Panc1 (cell line): ENCODE data around the gene AMOTL1. TPM values are rescaled to one million over a fixed set of nuclear protein-coding genes. Genes with fewer than 3 reads are reported as not detected.

ENCODE experiments used
- ATAC-seq: fragments of 200-7000 bp; cut with Tn5 transposase; 2 replicates; pipeline ENCODE4 v1.9.1; 2020; ENCODE audit warnings: mild to moderate bottlenecking, moderate library complexity
- BruUV-seq: library from RNA; stranded (reverse); fragments of 400-500 nt; replicated peaks from 2 replicates; lab custom pipeline; 2021; lab: Mats Ljungman, UMichigan
- CTCF ChIA-PET: fragments of 300-600 bp; sonication (Branson Sonifier 250); formaldehyde crosslinking; loops from one replicate; lab custom pipeline; 2022; ENCODE audit warnings: antibody characterized with exemption; lab: Charles Lee
- POLR2A ChIA-PET: fragments of 300-600 bp; sonication (Branson Sonifier 250); formaldehyde crosslinking; loops from one replicate; lab custom pipeline; 2022; ENCODE audit warnings: antibody characterized with exemption; lab: Charles Lee
- DNase-seq: peaks from one replicate; pipeline ENCODE4 v3.0.0-alpha.2; 2010; ENCODE audit warnings: low read depth, low spot score
- H3K27ac ChIP-seq: 2 replicates; pipeline ENCODE4 v1.5.1; 2011; ENCODE audit warnings: mild to moderate bottlenecking, low read length, inconsistent platforms
- H3K27me3 ChIP-seq: fragments of 200-500 bp; sonication (Bioruptor generic); 2 replicates; pipeline ENCODE4 v1.6.0; 2014; ENCODE audit warnings: low read length, inconsistent platforms; ENCODE audit not compliant: control insufficient read depth, insufficient read depth
- H3K36me3 ChIP-seq: fragments of 200-500 bp; sonication (Bioruptor generic); 2 replicates; pipeline ENCODE4 v1.5.1; 2014; ENCODE audit warnings: inconsistent platforms, mild to moderate bottlenecking, low read length, moderate library complexity; ENCODE audit not compliant: control insufficient read depth, insufficient read depth
- H3K4me1 ChIP-seq: 2 replicates; pipeline ENCODE4 v1.5.1; 2011; ENCODE audit warnings: inconsistent platforms, mild to moderate bottlenecking, low read length, moderate library complexity; ENCODE audit not compliant: control insufficient read depth, insufficient read depth
- H3K4me3 ChIP-seq, 2 experiments: 2 replicates each; pipeline ENCODE4 v1.5.1; 2011 to 2012; ENCODE audit warnings: low read depth in 2 of 2, low read length in 2 of 2, mild to moderate bottlenecking in 2 of 2, inconsistent platforms in 1 of 2, moderate library complexity in 1 of 2
- H3K9me3 ChIP-seq: fragments of 200-500 bp; sonication (Bioruptor generic); 2 replicates; pipeline ENCODE4 v1.5.1; 2014; ENCODE audit warnings: low read depth, mild to moderate bottlenecking, inconsistent platforms, low read length, moderate library complexity; ENCODE audit not compliant: control insufficient read depth, insufficient read depth
- POLR2AphosphoS5 ChIP-seq: IDR thresholded peaks from 2 replicates; pipeline ENCODE4 v1.6.1; 2012; ENCODE audit warnings: mild to moderate bottlenecking, low read depth, low read length, moderate library complexity
- SIN3A ChIP-seq: IDR thresholded peaks from 2 replicates; pipeline ENCODE4 v1.6.1; 2012; ENCODE audit warnings: low read depth, mild to moderate bottlenecking, low read length, moderate library complexity, borderline replicate concordance; ENCODE audit not compliant: insufficient read depth
- TCF7L2 ChIP-seq: IDR thresholded peaks from 2 replicates; pipeline ENCODE4 v1.6.1; 2011; ENCODE audit warnings: mild to moderate bottlenecking, low read depth, low read length, inconsistent platforms
- in situ Hi-C: cut with HindIII; loops from 2 replicates; pipeline ENCODE4 v1.10.0; 2016; ENCODE audit warnings: low sequenced_read_pairs, low pct_unique_long_range_greater_than_20kb
- intact Hi-C: fragments of 100-400 bp; cut with micrococcal nuclease; formaldehyde crosslinking; loops from one replicate; pipeline ENCODE4 v1.10.0; 2022; ENCODE audit not compliant: unreplicated experiment
- total RNA-seq: library from RNA; stranded (reverse); gene quantifications from one replicate; pipeline ENCODE4 v1.2.1, GENCODE V29; 2021; ENCODE audit not compliant: unreplicated experiment
- TF ChIP-seq, protein P1 (sequence below), 2 experiments: IDR thresholded peaks; 2 replicates each; pipeline ENCODE4 v1.6.1; 2011 to 2012; ENCODE audit warnings: low read depth in 2 of 2, control low read depth in 1 of 2, low read length in 1 of 2, mild to moderate bottlenecking in 1 of 2, moderate library complexity in 1 of 2; ENCODE audit not compliant: insufficient read depth in 1 of 2
- TF ChIP-seq, protein P2 (sequence below): fragments of 450-650 bp; IDR thresholded peaks from 2 replicates; pipeline ENCODE4 v1.5.1; 2017; ENCODE audit warnings: mild to moderate bottlenecking

The AMOTL1 gene
- total RNA-seq, 1 experiment from 2014 or later: 16.0 TPM

DNA sequence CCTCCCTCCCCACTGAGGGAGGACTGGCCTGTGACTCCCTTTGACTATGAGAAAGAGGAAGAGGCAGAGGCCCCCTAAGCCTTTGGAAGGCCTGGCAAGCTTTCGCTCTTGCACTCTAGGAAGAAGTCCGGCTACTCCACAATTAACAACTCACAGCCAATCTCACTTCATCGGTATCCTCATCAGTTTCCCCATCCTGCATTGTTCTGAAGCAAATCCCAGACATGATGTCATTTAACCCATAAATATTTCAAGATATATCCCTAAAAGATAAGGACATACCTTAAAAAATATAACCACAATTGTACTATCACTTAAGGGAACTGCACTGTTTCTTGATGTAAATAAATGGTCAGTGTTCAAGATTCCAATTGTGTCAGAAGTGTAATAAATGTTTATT lies 142.1 kb downstream of the AMOTL1 start:
- no TSS peak for BruUV-seq
- CTCF ChIA-PET: interaction anchor here (0.5 kb wide), 1 partner anchor 12 kb away, joined by 3 read pairs; no protein-coding TSS in a partner anchor
- no peak for DNase-seq
- ATAC-seq: no peak
- no peak overlapping the region for H3K27ac ChIP-seq
- in situ Hi-C loops: no loop called here
- H3K36me3 ChIP-seq: no peaks in the 10 kb centered on the region
- H3K4me1 ChIP-seq: no peaks in the 10 kb centered on the region
- intact Hi-C loops: no loop called here
- H3K27me3 ChIP-seq: no peaks in the 10 kb centered on the region
- no peak overlapping the region for H3K4me3 ChIP-seq
- POLR2A ChIA-PET: no interaction called here
- TF ChIP-seq TCF7L2 (no peak), SIN3A (no peak), POLR2AphosphoS5 (no peak)
- TF ChIP-seq, protein P1, sequence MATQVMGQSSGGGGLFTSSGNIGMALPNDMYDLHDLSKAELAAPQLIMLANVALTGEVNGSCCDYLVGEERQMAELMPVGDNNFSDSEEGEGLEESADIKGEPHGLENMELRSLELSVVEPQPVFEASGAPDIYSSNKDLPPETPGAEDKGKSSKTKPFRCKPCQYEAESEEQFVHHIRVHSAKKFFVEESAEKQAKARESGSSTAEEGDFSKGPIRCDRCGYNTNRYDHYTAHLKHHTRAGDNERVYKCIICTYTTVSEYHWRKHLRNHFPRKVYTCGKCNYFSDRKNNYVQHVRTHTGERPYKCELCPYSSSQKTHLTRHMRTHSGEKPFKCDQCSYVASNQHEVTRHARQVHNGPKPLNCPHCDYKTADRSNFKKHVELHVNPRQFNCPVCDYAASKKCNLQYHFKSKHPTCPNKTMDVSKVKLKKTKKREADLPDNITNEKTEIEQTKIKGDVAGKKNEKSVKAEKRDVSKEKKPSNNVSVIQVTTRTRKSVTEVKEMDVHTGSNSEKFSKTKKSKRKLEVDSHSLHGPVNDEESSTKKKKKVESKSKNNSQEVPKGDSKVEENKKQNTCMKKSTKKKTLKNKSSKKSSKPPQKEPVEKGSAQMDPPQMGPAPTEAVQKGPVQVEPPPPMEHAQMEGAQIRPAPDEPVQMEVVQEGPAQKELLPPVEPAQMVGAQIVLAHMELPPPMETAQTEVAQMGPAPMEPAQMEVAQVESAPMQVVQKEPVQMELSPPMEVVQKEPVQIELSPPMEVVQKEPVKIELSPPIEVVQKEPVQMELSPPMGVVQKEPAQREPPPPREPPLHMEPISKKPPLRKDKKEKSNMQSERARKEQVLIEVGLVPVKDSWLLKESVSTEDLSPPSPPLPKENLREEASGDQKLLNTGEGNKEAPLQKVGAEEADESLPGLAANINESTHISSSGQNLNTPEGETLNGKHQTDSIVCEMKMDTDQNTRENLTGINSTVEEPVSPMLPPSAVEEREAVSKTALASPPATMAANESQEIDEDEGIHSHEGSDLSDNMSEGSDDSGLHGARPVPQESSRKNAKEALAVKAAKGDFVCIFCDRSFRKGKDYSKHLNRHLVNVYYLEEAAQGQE (IDR thresholded peaks at IDR 0.05; ENCODE audit: insufficient read depth in 1 of 2, low read depth in 2 of 2, low read length in 1 of 2): no peak
- TF ChIP-seq, protein P2, sequence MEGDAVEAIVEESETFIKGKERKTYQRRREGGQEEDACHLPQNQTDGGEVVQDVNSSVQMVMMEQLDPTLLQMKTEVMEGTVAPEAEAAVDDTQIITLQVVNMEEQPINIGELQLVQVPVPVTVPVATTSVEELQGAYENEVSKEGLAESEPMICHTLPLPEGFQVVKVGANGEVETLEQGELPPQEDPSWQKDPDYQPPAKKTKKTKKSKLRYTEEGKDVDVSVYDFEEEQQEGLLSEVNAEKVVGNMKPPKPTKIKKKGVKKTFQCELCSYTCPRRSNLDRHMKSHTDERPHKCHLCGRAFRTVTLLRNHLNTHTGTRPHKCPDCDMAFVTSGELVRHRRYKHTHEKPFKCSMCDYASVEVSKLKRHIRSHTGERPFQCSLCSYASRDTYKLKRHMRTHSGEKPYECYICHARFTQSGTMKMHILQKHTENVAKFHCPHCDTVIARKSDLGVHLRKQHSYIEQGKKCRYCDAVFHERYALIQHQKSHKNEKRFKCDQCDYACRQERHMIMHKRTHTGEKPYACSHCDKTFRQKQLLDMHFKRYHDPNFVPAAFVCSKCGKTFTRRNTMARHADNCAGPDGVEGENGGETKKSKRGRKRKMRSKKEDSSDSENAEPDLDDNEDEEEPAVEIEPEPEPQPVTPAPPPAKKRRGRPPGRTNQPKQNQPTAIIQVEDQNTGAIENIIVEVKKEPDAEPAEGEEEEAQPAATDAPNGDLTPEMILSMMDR: no peak
- no peaks in the 10 kb centered on the region for H3K9me3 ChIP-seq

DNA sequence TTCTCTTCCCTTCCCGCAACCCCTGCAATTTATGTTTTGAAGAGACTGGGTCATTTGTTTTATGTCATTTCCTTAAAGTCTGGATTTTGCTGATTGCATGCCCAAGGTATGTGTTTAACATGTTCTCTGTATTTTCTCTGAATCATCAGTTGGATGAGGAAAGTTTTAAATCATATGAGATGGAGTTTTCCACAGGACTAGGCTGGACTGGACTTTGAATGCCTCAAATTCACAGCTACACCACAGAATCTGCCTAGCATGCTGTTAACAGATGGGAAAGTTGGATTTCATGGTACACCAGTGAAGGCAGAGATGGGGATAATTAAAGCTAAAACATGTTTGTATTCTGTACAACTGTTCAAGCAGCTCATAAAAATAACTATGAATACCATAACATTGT lies 142.6 kb downstream of the AMOTL1 start:
- H3K4me3 ChIP-seq: no peak overlapping the region
- DNase-seq (no peak), ATAC-seq (no peak)
- peaks cover 1% of the 10 kb centered on the region for H3K27me3 ChIP-seq
- in situ Hi-C loops (no loop called here), intact Hi-C loops (no loop called here)
- H3K4me1 ChIP-seq: no peaks in the 10 kb centered on the region
- POLR2A ChIA-PET: no interaction called here
- CTCF ChIA-PET: no interaction called here
- TF ChIP-seq, protein P1 (IDR thresholded peaks at IDR 0.05; ENCODE audit: insufficient read depth in 1 of 2, low read depth in 2 of 2, low read length in 1 of 2): no peak
- TF ChIP-seq POLR2AphosphoS5 (no peak), TCF7L2 (no peak), SIN3A (no peak)
- TF ChIP-seq, protein P2: no peak
- BruUV-seq: no TSS peak
- H3K36me3 ChIP-seq: no peaks in the 10 kb centered on the region
- no peak overlapping the region for H3K27ac ChIP-seq
- H3K9me3 ChIP-seq: no peaks in the 10 kb centered on the region
